ENCODE measurements around the gene FAS. TPM values are rescaled to one million over a fixed set of nuclear protein-coding genes. Genes with fewer than 3 reads are reported as not detected.
"Not testable (repeated sequence)": the region's sequence is repeated elsewhere in the genome, so short reads cannot be mapped to it uniquely, and the experiment has no call there.

Gene FAS
- polyA plus RNA-seq, 1 of the 3 experiments (the other 2 are of a cell fraction), result 31.5 TPM

DNA sequence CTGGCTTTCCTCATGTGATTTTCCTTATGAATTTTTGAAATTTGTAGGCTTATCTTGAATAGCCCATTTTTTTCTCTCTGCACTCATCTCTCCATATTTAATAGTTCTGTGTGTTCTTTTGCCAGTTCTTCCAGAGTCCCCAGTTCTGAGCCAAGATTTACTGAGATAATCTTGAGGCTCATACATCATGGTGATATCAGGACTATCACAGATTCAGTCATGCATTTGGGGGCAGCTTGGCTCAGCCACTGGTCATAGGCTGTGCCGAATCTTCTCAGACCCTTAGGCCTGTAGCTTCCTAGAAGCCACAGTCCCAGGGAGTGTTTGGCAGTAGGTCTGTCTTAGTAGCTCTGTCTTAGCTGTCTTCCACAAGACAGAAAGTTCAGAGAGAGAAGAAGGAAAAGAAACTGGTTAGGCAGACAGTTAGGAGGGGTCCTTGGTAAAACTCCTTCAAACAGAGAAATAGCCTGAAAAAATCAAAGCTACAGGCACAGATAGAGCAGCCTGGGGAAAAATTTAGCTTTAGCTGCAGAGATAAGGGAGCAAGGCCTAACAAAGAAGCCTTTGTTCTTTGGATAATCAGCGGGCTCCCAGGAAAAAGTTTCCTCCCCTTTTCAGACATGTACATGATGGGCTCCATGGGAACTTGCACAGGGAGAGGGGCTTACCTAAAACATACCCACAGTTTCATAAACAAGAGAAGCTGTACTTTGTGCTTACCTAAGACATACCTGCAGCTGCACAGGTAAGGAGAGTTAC is 29.1 kb downstream of the FAS start:
- WGBS (ENCODE audit: low lambda C conversion rate), result 88% methylated on average over 2 of the region's 2 CpGs
- no peaks in the 10 kb centered on the region for H3F3A ChIP-seq (replicated peaks; ENCODE audit: insufficient read depth)
- no peak for TF ChIP-seq FOSL2 (IDR thresholded peaks at IDR 0.05; ENCODE audit: borderline replicate concordance, low read depth)
- no peak for TF ChIP-seq FOXM1 (IDR thresholded peaks at IDR 0.05; ENCODE audit: low read depth)
- TF ChIP-seq TCF12 (IDR thresholded peaks at IDR 0.05), result no peak
- no peak for TF ChIP-seq EP300 (IDR thresholded peaks at IDR 0.05; ENCODE audit: borderline replicate concordance in 1 of 2, low read depth in 1 of 2, low read length in 1 of 2)
- no peak for TF ChIP-seq CHD2 (IDR thresholded peaks at IDR 0.05; ENCODE audit: low read length, partially characterized antibody)
- TF ChIP-seq, protein P1, sequence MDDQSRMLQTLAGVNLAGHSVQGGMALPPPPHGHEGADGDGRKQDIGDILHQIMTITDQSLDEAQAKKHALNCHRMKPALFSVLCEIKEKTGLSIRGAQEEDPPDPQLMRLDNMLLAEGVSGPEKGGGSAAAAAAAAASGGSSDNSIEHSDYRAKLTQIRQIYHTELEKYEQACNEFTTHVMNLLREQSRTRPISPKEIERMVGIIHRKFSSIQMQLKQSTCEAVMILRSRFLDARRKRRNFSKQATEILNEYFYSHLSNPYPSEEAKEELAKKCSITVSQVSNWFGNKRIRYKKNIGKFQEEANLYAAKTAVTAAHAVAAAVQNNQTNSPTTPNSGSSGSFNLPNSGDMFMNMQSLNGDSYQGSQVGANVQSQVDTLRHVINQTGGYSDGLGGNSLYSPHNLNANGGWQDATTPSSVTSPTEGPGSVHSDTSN (IDR thresholded peaks at IDR 0.05), result no peak
- no peak for TF ChIP-seq GATA2 (CRISPR knock-in tag; IDR thresholded peaks at IDR 0.05)
- TF ChIP-seq ELF1 (IDR thresholded peaks at IDR 0.05), result no peak
- no peak for TF ChIP-seq ZBTB33 (IDR thresholded peaks at IDR 0.05; ENCODE audit: borderline replicate concordance, low read depth)
- no peak for TF ChIP-seq TAF1 (IDR thresholded peaks at IDR 0.05; ENCODE audit: borderline replicate concordance, low read depth, low read length)
- no peak for TF ChIP-seq YY1 (IDR thresholded peaks at IDR 0.05; ENCODE audit: low read depth)
- no peak for TF ChIP-seq NFIC (IDR thresholded peaks at IDR 0.05; ENCODE audit: borderline replicate concordance)
- no peak for TF ChIP-seq JUND (IDR thresholded peaks at IDR 0.05)
- no peak for TF ChIP-seq RCOR1 (IDR thresholded peaks at IDR 0.05; ENCODE audit: low read length)
- no peak for TF ChIP-seq NRF1 (IDR thresholded peaks at IDR 0.05; ENCODE audit: low read depth, low read length)
- TF ChIP-seq GABPA (IDR thresholded peaks at IDR 0.05; ENCODE audit: low read depth), result no peak
- no peak overlapping the region for H3K4me3 ChIP-seq (ENCODE audit: low read depth in 2 of 2, low read length in 1 of 2)
- ChIA-PET CTCF (interaction anchor here (0.7 to 4.4 kb wide), 7 partner anchors 11 to 198 kb away, joined by 3 to 31 read pairs (median 4); no protein-coding TSS in a partner anchor), POLR2A (no interaction called here)
- H2AFZ ChIP-seq (ENCODE audit: low read depth), result no peak overlapping the region
- no peaks in the 10 kb centered on the region for H4K20me1 ChIP-seq (ENCODE audit: insufficient read depth)
- H3K9me3 ChIP-seq, result no peaks in the 10 kb centered on the region
- H3K9ac ChIP-seq, result no peak overlapping the region
- no peak overlapping the region for H3K4me2 ChIP-seq
- peaks cover 22 to 33% of the 10 kb centered on the region in 2 experiments for H3K36me3 ChIP-seq (replicated peaks in 1 of 2; ENCODE audit: control insufficient read depth in 1 of 2, insufficient read depth in 2 of 2, low read length in 1 of 2)
- no peaks in the 10 kb centered on the region for H3K27me3 ChIP-seq (ENCODE audit: insufficient read depth)
- H3K27ac ChIP-seq (ENCODE audit: low read depth in 2 of 2, low read length in 1 of 2), result no peak overlapping the region
- no peaks in the 10 kb centered on the region for H3K79me2 ChIP-seq (ENCODE audit: insufficient read depth)
- no peaks in the 10 kb centered on the region for H3K4me1 ChIP-seq (ENCODE audit: control insufficient read depth in 1 of 2, insufficient read depth in 2 of 2, low read depth in 1 of 2, low read length in 1 of 2)
- H3K9me2 ChIP-seq, result no peaks in the 10 kb centered on the region
- DNase-seq, result no peak

DNA sequence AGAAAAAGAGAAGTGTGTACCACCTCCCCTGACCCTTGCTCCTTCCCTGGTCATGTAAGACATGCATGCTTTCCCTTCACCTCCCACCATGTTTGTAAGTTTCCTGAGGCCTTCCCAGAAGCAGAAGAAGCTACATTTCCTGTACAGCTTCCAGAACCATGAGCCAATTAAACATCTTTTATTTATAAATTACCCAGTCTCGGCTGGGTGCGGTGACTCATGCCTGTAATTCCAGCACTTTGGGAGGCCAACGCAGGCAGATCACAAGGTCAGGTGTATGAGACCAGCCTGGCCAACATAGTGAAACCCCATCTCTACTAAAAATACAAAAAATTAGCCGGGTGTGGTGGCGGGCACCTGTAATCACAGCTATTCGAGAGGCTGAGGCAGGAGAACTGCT is 30.9 kb downstream of the FAS start:
- H3K9ac ChIP-seq; DNase-seq; H3K9me3 ChIP-seq; POLR2A ChIA-PET; H3K4me2 ChIP-seq; H3K27me3 ChIP-seq (ENCODE audit: insufficient read depth); H3K79me2 ChIP-seq (ENCODE audit: insufficient read depth); H3F3A ChIP-seq (replicated peaks; ENCODE audit: insufficient read depth); H3K4me3 ChIP-seq (ENCODE audit: low read depth in 2 of 2, low read length in 1 of 2); H2AFZ ChIP-seq (ENCODE audit: low read depth); H4K20me1 ChIP-seq (ENCODE audit: insufficient read depth); H3K9me2 ChIP-seq; H3K27ac ChIP-seq (ENCODE audit: low read depth in 2 of 2, low read length in 1 of 2); H3K4me1 ChIP-seq (ENCODE audit: control insufficient read depth in 1 of 2, insufficient read depth in 2 of 2, low read depth in 1 of 2, low read length in 1 of 2): not testable (repeated sequence)
- H3K36me3 ChIP-seq (replicated peaks in 1 of 2; ENCODE audit: control insufficient read depth in 1 of 2, insufficient read depth in 2 of 2, low read length in 1 of 2), result peaks cover 16 to 20% of the 10 kb centered on the region in 2 experiments
- CTCF ChIA-PET, result interaction anchor here (3.5 to 4.4 kb wide), 3 partner anchors 9 to 196 kb away, joined by 15 to 31 read pairs (median 15); no protein-coding TSS in a partner anchor
- WGBS (ENCODE audit: low lambda C conversion rate), result 81% methylated on average over 6 of the region's 6 CpGs
